GM19395 (cell line): ENCODE results near the gene MCFD2.
"Not testable (repeated sequence)": the region's sequence is repeated elsewhere in the genome, so short reads cannot be mapped to it uniquely, and the experiment has no call there.

ENCODE experiments used
- ATAC-seq: cut with Tn5 transposase; IDR thresholded peaks from one replicate; pipeline ENCODE4 v1.9.1; 2021; ENCODE audit warnings: mild to moderate bottlenecking, moderate library complexity; ENCODE audit not compliant: unreplicated experiment

MCFD2 gene

GRCh38 chr2:46904908-46905678, 10.5 kb downstream of the MCFD2 start:
- not testable (repeated sequence) for ATAC-seq

- ATAC-seq, result not testable (repeated sequence)
Measured at GRCh38 chr2:46902980-46903379, 12.6 kb downstream of the MCFD2 start.

DNA sequence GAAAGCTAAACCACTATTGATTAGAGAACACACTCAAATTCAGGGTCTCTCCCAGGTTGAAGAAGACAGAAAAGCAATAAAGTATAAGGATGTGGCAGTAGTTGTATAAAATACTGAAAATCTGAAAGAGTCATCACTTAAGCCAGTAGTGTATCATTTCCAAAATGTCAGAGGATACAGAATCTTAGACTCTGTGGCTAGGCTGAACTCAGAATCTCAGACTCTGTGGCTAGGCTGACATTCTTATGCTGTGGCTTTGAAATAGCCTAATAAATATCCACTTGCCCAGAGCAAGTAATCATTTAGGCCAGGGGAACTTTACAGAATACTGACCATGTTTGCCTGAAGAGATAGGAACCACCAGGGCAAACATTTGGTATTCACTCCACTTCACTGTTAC, 13.1 kb downstream of the MCFD2 start:
- no peak for ATAC-seq

DNA sequence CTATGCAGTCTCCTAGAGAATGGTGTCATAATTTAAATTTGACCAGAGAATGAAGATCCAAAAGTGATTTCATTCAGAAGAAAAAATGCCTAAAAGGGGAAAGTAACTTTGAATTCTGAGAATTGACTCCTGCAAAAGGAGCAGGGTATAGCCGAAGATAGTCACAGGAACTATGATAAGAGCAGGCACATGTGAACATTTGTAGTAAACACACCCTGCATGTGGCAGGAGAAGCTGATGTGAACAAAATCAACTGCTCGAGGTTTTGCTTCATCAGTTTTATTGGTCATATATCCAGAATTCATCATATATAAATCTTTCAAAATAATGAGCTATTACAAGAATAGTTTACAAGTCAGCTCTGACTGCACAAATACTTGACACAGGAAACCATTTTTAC, 14.0 kb downstream of the MCFD2 start:
- ATAC-seq, result no peak

DNA sequence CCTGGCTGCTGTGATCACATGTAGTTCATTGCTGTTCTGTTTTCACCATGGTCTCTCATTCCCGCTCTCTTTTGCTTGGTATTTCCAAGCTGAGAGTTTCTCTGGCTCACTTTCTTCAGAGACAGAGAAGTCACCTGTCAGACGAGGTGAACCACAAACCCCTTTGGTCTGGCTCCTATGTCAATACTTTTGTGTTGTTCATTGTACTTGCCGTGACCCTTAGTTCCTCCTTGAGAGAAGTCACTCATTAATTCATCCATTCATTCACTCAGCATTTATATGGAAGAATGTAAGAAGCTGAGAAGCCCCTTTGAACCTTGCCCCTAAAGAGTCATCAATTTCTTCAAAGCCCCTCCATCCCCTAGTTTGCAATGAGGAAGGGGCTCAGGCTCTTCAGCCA, 15.2 kb downstream of the MCFD2 start:
- ATAC-seq, result no peak

GRCh38 chr2:46899053-46899452, 16.6 kb downstream of the MCFD2 start:
- no peak for ATAC-seq

GRCh38 chr2:46898024-46898423, 17.6 kb downstream of the MCFD2 start:
- no peak for ATAC-seq

- ATAC-seq, result no peak
Measured at GRCh38 chr2:46893269-46893939, 22.2 kb downstream of the MCFD2 start.

DNA sequence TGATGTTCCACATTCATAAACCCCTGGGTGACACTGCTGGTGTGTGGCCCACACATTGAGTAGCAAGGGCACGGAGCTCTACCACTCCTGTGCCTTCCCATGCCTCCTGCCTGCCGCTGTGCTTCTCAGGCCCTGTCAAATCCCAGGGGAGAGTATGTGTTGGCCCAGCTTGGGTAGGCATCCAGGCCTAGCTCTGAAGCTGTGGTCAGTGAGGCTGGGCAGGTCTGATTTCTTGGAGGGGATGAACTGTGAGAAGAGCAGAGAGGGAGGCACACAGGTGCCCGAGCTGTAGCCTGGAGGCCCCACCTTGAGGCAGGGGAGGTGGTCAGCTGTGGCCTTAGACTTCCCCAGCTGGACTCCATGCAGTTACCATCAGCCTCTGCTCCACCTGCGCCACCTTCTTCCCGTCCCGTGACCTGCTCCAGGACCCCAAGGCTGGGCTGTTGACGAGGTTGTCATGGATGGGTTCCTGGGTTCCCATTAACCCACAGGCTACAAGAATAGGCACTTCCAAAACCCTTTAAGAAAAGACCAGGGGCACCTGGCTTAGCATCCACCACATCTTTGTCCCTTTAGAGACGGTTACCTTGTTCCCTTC, 23.6 kb downstream of the MCFD2 start:
- ATAC-seq, result no peak

DNA sequence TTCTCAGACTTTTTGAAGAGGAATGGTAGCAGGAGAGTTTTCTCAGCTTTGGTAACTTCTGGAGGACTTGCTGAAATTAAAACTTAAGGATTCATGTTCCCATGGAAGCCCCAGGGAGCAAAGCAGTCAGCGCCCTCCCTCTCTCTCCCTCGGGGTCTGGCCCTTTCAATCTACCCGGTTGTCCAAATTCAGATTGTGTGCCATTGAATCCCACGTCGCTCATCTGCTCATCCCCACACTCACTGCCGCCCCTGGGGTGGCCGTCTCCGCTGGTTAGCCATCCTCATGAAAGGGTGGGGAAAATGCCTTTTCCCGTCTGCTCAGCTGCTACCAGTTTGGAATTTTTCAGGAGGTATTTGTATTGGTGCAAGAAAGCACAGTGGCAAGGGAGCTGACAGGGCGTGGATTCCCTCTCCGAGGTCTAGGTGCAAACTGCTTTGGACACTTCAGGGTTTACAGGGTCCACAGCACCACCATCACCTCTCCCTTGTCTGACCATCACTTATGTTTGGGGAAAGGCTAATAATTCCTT, 27.1 kb downstream of the MCFD2 start:
- ATAC-seq, result no peak

DNA sequence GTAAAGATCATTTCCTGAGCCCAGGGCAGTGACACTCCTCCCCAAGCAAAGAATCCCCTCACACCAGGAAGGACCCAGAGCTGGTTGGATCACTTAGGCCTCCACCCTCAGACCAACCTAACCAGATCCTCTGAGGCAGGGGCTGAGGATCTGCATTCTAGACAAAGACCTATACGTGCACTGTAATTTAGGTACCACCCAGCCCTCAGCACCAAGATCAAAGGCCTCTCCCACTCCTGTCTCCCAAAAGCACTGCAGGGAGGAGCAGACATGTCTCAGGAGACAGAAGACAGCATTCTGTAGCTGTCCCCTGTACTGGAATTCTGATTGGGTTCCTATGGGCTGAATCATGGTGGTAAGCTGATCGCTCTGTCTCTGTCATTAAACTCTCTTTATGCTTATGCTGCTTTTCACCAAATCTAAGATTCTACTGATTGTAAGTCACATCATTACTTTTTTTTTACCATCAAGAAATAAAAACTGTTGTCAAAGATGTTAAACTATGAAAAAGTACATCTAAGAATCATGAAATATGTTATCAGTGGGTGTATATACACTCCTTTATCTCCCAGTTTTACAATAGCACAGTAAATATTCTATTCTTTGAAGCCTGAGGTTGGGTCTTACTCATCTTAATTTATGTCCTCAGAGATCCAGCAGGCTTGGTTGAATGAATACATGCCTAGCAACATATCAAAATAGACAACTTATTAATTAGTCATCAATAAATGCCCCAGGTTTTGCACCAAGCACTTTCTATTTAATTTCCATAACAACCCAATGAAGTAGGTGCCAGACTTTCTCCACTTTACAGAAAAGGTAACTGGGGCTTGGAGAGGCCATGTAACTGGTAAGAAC, 28.3 kb downstream of the MCFD2 start:
- ATAC-seq, result no peak

GRCh38 chr2:46886268-46887027, 29.2 kb downstream of the MCFD2 start:
- ATAC-seq, result no peak

- no peak for ATAC-seq
Measured at GRCh38 chr2:46885376-46885775, 30.2 kb downstream of the MCFD2 start.

DNA sequence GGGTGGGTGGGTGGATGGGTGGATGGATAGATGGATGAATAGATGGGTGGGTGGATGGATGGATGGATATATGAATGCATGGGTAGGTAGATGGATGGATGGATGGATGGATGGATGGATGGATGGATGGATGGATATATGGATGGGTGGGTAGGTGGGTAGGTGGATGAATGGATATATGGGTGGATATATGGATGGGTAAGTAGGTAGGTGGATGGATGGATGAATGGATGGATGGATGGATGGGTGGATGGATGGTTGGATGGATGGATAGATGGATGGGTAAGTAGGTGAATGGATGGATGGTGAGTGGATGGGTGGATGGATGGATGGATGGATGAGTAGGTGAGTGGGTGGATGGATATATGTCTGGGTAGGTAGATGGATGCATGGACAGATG, 36.1 kb downstream of the MCFD2 start:
- ATAC-seq, result no peak

DNA sequence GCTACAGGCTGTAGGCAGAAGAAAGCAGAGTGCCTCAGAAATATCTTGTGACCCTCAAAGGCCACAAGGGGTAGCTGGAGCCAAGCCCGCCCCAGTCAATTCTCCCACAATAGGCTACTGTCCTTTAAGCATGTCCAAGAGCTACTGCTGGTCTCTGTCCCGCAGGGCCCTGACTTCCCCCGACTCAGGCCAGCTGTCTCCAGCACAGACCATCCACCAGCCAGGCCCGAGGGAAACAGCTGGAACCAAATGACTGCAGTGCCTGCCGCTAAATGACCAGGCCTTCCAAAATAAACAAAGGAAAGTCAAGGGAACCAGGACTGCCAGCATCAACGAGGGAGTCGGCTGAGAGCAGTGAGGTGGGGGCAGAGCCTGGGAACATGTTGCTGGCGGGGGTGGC, 36.7 kb downstream of the MCFD2 start:
- ATAC-seq, result no peak

DNA sequence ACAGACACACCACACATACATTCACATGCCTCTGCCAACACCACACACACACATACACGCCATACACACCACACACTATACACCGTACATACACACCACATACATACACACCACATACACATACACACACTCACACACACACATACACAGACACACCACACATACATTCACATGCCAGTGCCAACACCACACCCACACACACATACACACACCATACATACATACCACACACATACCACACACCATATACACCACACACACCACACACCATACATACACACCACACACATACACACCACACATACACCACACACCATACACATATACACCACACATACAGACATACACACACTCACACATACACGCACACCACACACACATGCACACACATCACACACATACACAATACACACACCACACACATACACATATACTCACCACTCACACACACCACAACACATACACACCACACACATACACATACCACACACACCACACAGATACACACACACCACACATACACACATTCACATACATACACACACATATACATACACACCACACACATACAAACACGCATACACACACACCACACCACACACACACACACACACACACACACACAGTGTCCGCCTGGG, 37.2 kb downstream of the MCFD2 start:
- no peak for ATAC-seq

DNA sequence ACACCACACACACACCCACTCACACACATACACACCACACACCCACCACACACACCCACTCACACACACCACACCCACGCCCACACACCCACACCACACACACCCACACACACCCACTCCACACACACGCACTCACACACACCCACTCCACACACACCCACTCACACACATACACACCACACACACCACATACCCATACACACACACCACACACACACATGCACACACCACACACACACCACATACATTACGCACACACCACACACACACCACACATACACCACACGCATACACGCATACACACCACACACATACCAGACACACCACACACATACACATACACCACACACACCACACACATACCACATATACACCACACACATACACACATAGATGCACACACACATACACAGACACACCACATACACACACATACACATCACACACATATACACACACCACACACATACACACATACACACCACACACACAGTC, 37.9 kb downstream of the MCFD2 start:
- ATAC-seq, result no peak

DNA sequence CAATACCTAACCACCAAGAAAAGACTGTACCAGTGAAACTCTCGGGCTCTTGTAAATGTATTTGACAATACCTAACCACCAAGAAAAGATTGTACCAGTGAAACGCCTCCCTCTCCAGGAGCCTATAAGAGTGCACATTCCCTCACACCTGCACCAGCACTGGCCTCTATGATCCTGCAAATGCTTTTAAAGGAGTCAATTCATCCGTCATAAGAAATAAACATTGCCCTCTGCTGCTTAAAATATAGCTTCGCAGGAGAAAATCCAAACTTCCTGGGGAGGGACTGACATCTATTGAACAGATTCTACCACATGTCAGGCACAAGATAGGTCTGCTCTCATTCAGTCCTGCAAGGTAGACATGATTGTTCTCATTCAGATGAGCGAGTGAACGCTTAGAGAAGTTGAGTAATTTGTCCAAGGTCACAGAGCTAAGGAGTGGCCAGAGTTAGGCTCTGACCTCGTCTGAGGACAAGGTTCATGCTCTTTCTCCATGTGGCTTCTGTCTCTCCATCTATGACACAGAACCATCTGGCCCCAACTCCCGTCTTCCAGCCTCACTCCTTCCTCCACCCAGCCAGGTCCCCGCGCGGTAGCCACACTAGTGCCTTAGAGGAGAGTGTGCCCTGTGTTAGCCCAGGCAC, 38.7 kb downstream of the MCFD2 start:
- ATAC-seq, result no peak
